Neural progenitor cell (in vitro differentiated cells): Measurements from ENCODE around the gene KCTD2.

Experiments used
- CTCF ChIP-seq: fragments of 200-600 bp; sonication (generic); IDR thresholded peaks from 2 replicates; pipeline ENCODE4 v1.5.1; 2017; ENCODE audit warnings: antibody characterized with exemption, mild to moderate bottlenecking
- EZH2 ChIP-seq: fragments of 200-600 bp; sonication (generic); IDR thresholded peaks from 2 replicates; pipeline ENCODE4 v1.6.1; 2017; ENCODE audit warnings: antibody characterized with exemption, mild to moderate bottlenecking, moderate library complexity
- EZH2phosphoT487 ChIP-seq: fragments of 200-600 bp; sonication (generic); IDR thresholded peaks from 2 replicates; pipeline ENCODE4 v1.6.1; 2017; ENCODE audit warnings: antibody characterized with exemption

- no peak for TF ChIP-seq CTCF
- TF ChIP-seq EZH2phosphoT487 = no peak
- TF ChIP-seq EZH2 = no peak
These were observed 44.1 kb downstream of the KCTD2 start for GRCh38 chr17:75090871-75091854.
